GM23338 (cell line): Measurements from ENCODE around the gene NECTIN1. TPM values are rescaled to one million over a fixed set of nuclear protein-coding genes. Genes with fewer than 3 reads are reported as not detected.

ENCODE experiments used
- ATAC-seq: fragments of 200-7000 bp; cut with Tn5 transposase; 3 replicates; pipeline ENCODE4 v1.9.1; 2020
- DNase-seq: peaks from one replicate; pipeline ENCODE4 v3.0.0-alpha.2; 2015; ENCODE audit warnings: low spot score
- H2AFZ ChIP-seq: fragments of 200-600 bp; sonication (generic); 2 replicates; pipeline ENCODE4 v1.8.0; 2016; ENCODE audit warnings: antibody characterized with exemption, mild to moderate bottlenecking, moderate library complexity
- H3F3A ChIP-seq: fragments of 200-600 bp; sonication (generic); replicated peaks from 2 replicates; pipeline ENCODE4 v1.8.0; 2017; ENCODE audit warnings: antibody characterized with exemption, mixed run types, low read depth
- H3K27ac ChIP-seq: fragments of 200-600 bp; sonication (generic); 2 replicates; pipeline ENCODE4 v1.6.1; 2016; ENCODE audit warnings: low read depth
- H3K27me3 ChIP-seq: fragments of 200-600 bp; sonication (generic); 2 replicates; pipeline ENCODE4 v1.8.0; 2016; ENCODE audit warnings: mild to moderate bottlenecking, mixed run types, moderate library complexity; ENCODE audit not compliant: insufficient read depth
- H3K36me3 ChIP-seq: fragments of 200-600 bp; sonication (generic); 2 replicates; pipeline ENCODE4 v1.8.0; 2016; ENCODE audit warnings: mild to moderate bottlenecking; ENCODE audit not compliant: insufficient read depth
- H3K4me1 ChIP-seq: fragments of 200-600 bp; sonication (generic); 2 replicates; pipeline ENCODE4 v1.8.0; 2016; ENCODE audit warnings: mild to moderate bottlenecking, moderate library complexity; ENCODE audit not compliant: insufficient read depth
- H3K4me2 ChIP-seq: fragments of 200-600 bp; sonication (generic); 2 replicates; pipeline ENCODE4 v1.7.1; 2017; ENCODE audit warnings: mixed run types
- H3K4me3 ChIP-seq: fragments of 200-600 bp; sonication (generic); 2 replicates; pipeline ENCODE4 v1.6.1; 2016; ENCODE audit warnings: mixed run types
- H3K79me2 ChIP-seq: fragments of 200-600 bp; sonication (generic); replicated peaks from 2 replicates; pipeline ENCODE4 v1.8.0; 2017; ENCODE audit warnings: mild to moderate bottlenecking; ENCODE audit not compliant: insufficient read depth
- H3K9me2 ChIP-seq: fragments of 200-600 bp; sonication (generic); 2 replicates; pipeline ENCODE4 v1.8.0; 2017; ENCODE audit not compliant: insufficient read depth
- H4K20me1 ChIP-seq: fragments of 200-600 bp; sonication (generic); replicated peaks from 2 replicates; pipeline ENCODE4 v1.8.0; 2017; ENCODE audit warnings: mild to moderate bottlenecking; ENCODE audit not compliant: insufficient read depth
- H3K27ac Mint-ChIP-seq: 2 replicates; pipeline ENCODE4 v1.8.0; 2020; ENCODE audit warnings: inconsistent platforms, mild to moderate bottlenecking, moderate library complexity, mixed read lengths
- H3K27me3 Mint-ChIP-seq: 3 replicates; pipeline ENCODE4 v1.8.0; 2022; ENCODE audit warnings: low read depth, mild to moderate bottlenecking, moderate library complexity, mixed read lengths, inconsistent platforms; ENCODE audit not compliant: insufficient read depth, poor library complexity
- H3K36me3 Mint-ChIP-seq: 3 replicates; pipeline ENCODE4 v1.8.0; 2021; ENCODE audit warnings: low read depth, mild to moderate bottlenecking, inconsistent platforms, moderate library complexity, mixed read lengths
- H3K4me1 Mint-ChIP-seq: 3 replicates; pipeline ENCODE4 v1.8.0; 2020; ENCODE audit warnings: mild to moderate bottlenecking, inconsistent platforms, mixed read lengths
- H3K4me3 Mint-ChIP-seq: 3 replicates; pipeline ENCODE4 v1.8.0; 2021; ENCODE audit warnings: moderate library complexity, mild to moderate bottlenecking, inconsistent platforms, mixed read lengths
- H3K9me3 Mint-ChIP-seq: 3 replicates; pipeline ENCODE4 v1.8.0; 2020; ENCODE audit warnings: moderate library complexity, mild to moderate bottlenecking, inconsistent platforms, mixed read lengths
- CREB1 ChIP-seq: fragments of 250-450 bp; sonication (Bioruptor Pico); IDR thresholded peaks from 2 replicates; pipeline ENCODE4 v1.5.0; 2020; ENCODE audit warnings: low read depth, mild to moderate bottlenecking, moderate library complexity
- EZH2phosphoT487 ChIP-seq: fragments of 200-600 bp; sonication (generic); IDR thresholded peaks from one replicate; pipeline ENCODE4 v1.8.1; 2018; ENCODE audit warnings: antibody characterized with exemption; ENCODE audit not compliant: unreplicated experiment
- JUNB ChIP-seq: IDR thresholded peaks from one replicate; pipeline ENCODE4 v1.6.1; 2016; ENCODE audit warnings: antibody characterized with exemption; ENCODE audit not compliant: unreplicated experiment
- NANOG ChIP-seq: IDR thresholded peaks from 2 replicates; pipeline ENCODE4 v1.6.1; 2016; ENCODE audit warnings: antibody characterized with exemption, borderline replicate concordance
- POLR2AphosphoS5 ChIP-seq: IDR thresholded peaks from 2 replicates; pipeline ENCODE4 v1.6.1; 2016; ENCODE audit warnings: antibody characterized with exemption, low read depth
- STAT1 ChIP-seq: IDR thresholded peaks from one replicate; pipeline ENCODE4 v1.6.1; 2016; ENCODE audit warnings: antibody characterized with exemption; ENCODE audit not compliant: unreplicated experiment
- ZNF114 ChIP-seq: fragments of 250-450 bp; sonication (Bioruptor Pico); IDR thresholded peaks from 2 replicates; pipeline ENCODE4 v1.5.0; 2020; ENCODE audit warnings: mild to moderate bottlenecking, moderate library complexity
- ZNF331 ChIP-seq: fragments of 250-450 bp; sonication (Bioruptor Pico); IDR thresholded peaks from 2 replicates; pipeline ENCODE4 v1.5.0; 2020; ENCODE audit warnings: low read depth, mild to moderate bottlenecking, moderate library complexity
- polyA plus RNA-seq: library from polyadenylated mRNA; unstranded; fragments of >200 nt; fragmentation: Nextera tagmentation; extraction: Ambion mirVana; gene quantifications from 2 replicates; pipeline ENCODE4 v1.2.1, GENCODE V29; 2016
- total RNA-seq: library from RNA; depleted of rRNA; stranded (reverse); fragments of >200 nt; shearing (Covaris generic); gene quantifications from 2 replicates; pipeline ENCODE4 v1.2.3, GENCODE V29; 2014
- TF ChIP-seq, protein P1 (sequence below): IDR thresholded peaks from 2 replicates; pipeline ENCODE4 v1.6.1; 2016; ENCODE audit warnings: antibody characterized with exemption
- TF ChIP-seq, protein P2 (sequence below), 2 experiments: fragments of 200-600 bp in 1 of 2; sonication (generic) in 1 of 2; conservative IDR thresholded peaks; 2 replicates each; pipeline versions ENCODE4 v1.5.1 to v1.6.1; 2016 to 2017; ENCODE audit warnings: antibody characterized with exemption in 2 of 2, low read depth in 2 of 2, mild to moderate bottlenecking in 2 of 2, moderate library complexity in 1 of 2
- TF ChIP-seq, protein P3 (sequence below): IDR thresholded peaks from one replicate; pipeline ENCODE4 v1.6.1; 2018; ENCODE audit warnings: antibody characterized with exemption; ENCODE audit not compliant: unreplicated experiment

NECTIN1 gene
- total and polyA plus RNA-seq, 2 experiments from 2014 or later: 18.7 to 56.3 TPM

DNA sequence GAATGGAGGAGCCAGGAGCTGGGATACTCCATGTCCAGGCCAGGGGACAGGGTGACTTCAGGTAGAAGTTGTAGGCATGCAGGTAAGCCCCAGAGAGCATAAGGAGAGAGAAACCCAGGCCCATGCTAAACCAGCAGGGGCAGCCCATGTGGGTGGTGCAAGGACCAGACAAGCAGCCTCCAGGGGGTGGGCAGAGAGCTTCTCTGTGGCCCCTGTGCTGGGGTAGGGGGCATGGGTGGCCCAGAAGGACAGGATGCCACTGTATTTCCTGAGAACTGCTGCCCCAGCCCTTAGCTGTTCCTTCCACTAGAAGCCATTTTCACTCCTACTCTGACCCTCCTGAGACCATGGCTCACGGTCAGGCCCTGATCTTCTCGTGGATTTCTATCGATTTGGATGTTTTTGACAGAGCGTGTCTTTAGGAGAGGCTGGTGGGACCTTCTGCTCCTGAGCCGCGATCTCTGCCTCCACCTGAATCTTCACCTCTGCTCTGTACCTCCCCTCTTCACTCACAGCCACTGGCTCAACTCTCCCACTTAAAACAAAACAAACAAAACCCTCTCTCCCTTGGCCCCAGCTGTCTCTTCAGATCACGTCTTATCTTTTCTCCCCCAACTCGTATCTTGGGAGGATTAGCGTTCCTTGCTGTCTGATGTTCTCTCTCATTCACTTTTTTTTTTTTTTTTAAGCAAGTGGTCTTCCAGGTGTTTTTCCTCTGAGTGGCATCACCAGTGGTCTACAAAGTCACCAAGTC lies 112.2 kb downstream of the NECTIN1 start (continued):
- TF ChIP-seq, protein P1, sequence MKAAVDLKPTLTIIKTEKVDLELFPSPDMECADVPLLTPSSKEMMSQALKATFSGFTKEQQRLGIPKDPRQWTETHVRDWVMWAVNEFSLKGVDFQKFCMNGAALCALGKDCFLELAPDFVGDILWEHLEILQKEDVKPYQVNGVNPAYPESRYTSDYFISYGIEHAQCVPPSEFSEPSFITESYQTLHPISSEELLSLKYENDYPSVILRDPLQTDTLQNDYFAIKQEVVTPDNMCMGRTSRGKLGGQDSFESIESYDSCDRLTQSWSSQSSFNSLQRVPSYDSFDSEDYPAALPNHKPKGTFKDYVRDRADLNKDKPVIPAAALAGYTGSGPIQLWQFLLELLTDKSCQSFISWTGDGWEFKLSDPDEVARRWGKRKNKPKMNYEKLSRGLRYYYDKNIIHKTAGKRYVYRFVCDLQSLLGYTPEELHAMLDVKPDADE: no peak
- no peak for TF ChIP-seq NANOG
- no peak for TF ChIP-seq STAT1
- no peak for TF ChIP-seq CREB1
- no peak for TF ChIP-seq JUNB
- TF ChIP-seq, protein P2, sequence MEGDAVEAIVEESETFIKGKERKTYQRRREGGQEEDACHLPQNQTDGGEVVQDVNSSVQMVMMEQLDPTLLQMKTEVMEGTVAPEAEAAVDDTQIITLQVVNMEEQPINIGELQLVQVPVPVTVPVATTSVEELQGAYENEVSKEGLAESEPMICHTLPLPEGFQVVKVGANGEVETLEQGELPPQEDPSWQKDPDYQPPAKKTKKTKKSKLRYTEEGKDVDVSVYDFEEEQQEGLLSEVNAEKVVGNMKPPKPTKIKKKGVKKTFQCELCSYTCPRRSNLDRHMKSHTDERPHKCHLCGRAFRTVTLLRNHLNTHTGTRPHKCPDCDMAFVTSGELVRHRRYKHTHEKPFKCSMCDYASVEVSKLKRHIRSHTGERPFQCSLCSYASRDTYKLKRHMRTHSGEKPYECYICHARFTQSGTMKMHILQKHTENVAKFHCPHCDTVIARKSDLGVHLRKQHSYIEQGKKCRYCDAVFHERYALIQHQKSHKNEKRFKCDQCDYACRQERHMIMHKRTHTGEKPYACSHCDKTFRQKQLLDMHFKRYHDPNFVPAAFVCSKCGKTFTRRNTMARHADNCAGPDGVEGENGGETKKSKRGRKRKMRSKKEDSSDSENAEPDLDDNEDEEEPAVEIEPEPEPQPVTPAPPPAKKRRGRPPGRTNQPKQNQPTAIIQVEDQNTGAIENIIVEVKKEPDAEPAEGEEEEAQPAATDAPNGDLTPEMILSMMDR (conservative IDR thresholded peaks at IDR 0.05; ENCODE audit: low read depth in 2 of 2): no peak
- TF ChIP-seq POLR2AphosphoS5: no peak
- no peak for TF ChIP-seq ZNF331
- TF ChIP-seq, protein P3, sequence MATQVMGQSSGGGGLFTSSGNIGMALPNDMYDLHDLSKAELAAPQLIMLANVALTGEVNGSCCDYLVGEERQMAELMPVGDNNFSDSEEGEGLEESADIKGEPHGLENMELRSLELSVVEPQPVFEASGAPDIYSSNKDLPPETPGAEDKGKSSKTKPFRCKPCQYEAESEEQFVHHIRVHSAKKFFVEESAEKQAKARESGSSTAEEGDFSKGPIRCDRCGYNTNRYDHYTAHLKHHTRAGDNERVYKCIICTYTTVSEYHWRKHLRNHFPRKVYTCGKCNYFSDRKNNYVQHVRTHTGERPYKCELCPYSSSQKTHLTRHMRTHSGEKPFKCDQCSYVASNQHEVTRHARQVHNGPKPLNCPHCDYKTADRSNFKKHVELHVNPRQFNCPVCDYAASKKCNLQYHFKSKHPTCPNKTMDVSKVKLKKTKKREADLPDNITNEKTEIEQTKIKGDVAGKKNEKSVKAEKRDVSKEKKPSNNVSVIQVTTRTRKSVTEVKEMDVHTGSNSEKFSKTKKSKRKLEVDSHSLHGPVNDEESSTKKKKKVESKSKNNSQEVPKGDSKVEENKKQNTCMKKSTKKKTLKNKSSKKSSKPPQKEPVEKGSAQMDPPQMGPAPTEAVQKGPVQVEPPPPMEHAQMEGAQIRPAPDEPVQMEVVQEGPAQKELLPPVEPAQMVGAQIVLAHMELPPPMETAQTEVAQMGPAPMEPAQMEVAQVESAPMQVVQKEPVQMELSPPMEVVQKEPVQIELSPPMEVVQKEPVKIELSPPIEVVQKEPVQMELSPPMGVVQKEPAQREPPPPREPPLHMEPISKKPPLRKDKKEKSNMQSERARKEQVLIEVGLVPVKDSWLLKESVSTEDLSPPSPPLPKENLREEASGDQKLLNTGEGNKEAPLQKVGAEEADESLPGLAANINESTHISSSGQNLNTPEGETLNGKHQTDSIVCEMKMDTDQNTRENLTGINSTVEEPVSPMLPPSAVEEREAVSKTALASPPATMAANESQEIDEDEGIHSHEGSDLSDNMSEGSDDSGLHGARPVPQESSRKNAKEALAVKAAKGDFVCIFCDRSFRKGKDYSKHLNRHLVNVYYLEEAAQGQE: no peak
- no peak for TF ChIP-seq ZNF114
- no peak for TF ChIP-seq EZH2phosphoT487

DNA sequence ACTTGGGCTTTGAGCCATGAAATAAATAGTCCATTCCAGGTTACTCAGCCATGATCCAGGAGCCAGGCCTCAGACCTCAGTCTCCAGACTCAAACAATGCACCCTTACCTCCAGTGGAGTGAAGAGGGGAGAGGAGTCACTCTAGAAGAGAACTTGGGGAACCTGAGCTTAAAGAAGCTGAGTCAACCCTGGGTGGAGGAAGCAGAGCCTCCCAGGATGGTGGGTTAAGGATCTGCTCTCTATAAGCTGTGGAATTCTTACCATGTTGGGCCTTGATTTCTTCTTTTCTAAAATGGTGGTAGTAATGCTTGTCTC lies 113.2 kb downstream of the NECTIN1 start:
- H3K4me1 Mint-ChIP-seq: peaks cover 34% of the 10 kb centered on the region
- no peak for TF ChIP-seq ZNF331
- TF ChIP-seq, protein P2 (conservative IDR thresholded peaks at IDR 0.05; ENCODE audit: low read depth in 2 of 2): no peak
- TF ChIP-seq JUNB: no peak
- TF ChIP-seq, protein P1: no peak
- TF ChIP-seq POLR2AphosphoS5: no peak
- TF ChIP-seq, protein P3: no peak
- TF ChIP-seq EZH2phosphoT487: no peak

More for the DNA sequence above, 113.2 kb downstream of the NECTIN1 start:
- no peak overlapping the region for H2AFZ ChIP-seq
- no peaks in the 10 kb centered on the region for H3F3A ChIP-seq
- Mint-ChIP-seq H3K36me3 (no peaks in the 10 kb centered on the region), H3K9me3 (no peaks in the 10 kb centered on the region; the same call in 2 of the 3 replicates), H3K4me3 (no peak overlapping the region), H3K27me3 (peaks cover 19% of the 10 kb centered on the region), H3K27ac (no peak overlapping the region)
- H3K36me3 ChIP-seq: no peaks in the 10 kb centered on the region
- no peak for ATAC-seq
- H3K79me2 ChIP-seq: no peaks in the 10 kb centered on the region
- no peak overlapping the region for H3K27ac ChIP-seq
- H3K27me3 ChIP-seq: no peaks in the 10 kb centered on the region
- H3K4me2 ChIP-seq: no peak overlapping the region
- DNase-seq: no peak
- no peak overlapping the region for H3K4me3 ChIP-seq
- no peaks in the 10 kb centered on the region for H3K9me2 ChIP-seq
- H4K20me1 ChIP-seq: no peaks in the 10 kb centered on the region; the same call in 1 of the 2 replicates
- peaks cover 18% of the 10 kb centered on the region; the same call in 1 of the 2 replicates for H3K4me1 ChIP-seq
